ENCODE results near the gene SH3GL3. TPM values are rescaled to one million over a fixed set of nuclear protein-coding genes. Genes with fewer than 3 reads are reported as not detected.

The SH3GL3 gene
- polyA plus RNA-seq, 2 of the 4 experiments (the other 2 are of a cell fraction): 0.19 to 0.21 TPM

DNA sequence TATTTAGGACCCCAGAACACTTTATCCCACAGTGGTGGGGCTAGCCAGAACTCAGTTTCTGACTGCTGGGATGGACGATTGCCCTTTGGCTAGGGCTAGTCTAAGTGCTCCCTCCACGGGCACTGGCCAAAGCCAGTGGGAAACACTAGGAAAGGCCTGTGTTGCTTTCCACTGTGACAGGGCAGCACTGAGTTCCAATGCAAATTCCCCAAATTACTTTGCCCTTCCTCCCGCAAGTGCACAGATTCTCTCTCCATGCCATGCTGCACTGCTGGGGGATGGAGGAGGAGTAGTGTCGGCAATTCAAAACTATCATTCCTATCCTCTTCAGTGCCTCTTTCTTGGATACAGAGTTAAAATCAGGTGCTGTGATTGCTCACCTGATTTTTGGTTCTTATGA lies 100.0 kb downstream of the SH3GL3 start:
- FAIRE-seq (no peak), DNase-seq (ENCODE audit: low read depth in 1 of 2, low spot score in 1 of 2) (no peak), ATAC-seq (no peak)
- ChIA-PET CTCF (interaction anchor here (0.6 to 1.6 kb wide), 8 partner anchors 11 to 1561 kb away, joined by 3 to 7 read pairs (median 3); no protein-coding TSS in a partner anchor), POLR2A (no interaction called here)
- Histone ChIP-seq H3K4me1 (no peaks in the 10 kb centered on the region), H3K9me3 (no peaks in the 10 kb centered on the region), H3K4me3 (no peak overlapping the region), H3K4me2 (no peak overlapping the region), H3K27ac (no peak overlapping the region)
- TF ChIP-seq HOXB5 (CRISPR knock-in tag; IDR thresholded peaks at IDR 0.05) (no peak), NFE2L2 (conservative IDR thresholded peaks at IDR 0.05; ENCODE audit: low read length) (no peak), CHD2 (IDR thresholded peaks at IDR 0.05; ENCODE audit: low read length, partially characterized antibody) (no peak), SREBF2 (IDR thresholded peaks at IDR 0.05) (no peak), MYC (IDR thresholded peaks at IDR 0.05; ENCODE audit: borderline replicate concordance, low read length) (no peak), JUNB (IDR thresholded peaks at IDR 0.05) (no peak), POLR2AphosphoS2 (conservative IDR thresholded peaks at IDR 0.05; ENCODE audit: low read length) (no peak), TFCP2L1 (CRISPR knock-in tag; IDR thresholded peaks at IDR 0.05) (no peak), ZFP36 (IDR thresholded peaks at IDR 0.05; ENCODE audit: borderline replicate concordance, partially characterized antibody) (no peak), ZSCAN20 (CRISPR knock-in tag; IDR thresholded peaks at IDR 0.05) (no peak), KDM5A (IDR thresholded peaks at IDR 0.05) (no peak), RAD21 (conservative IDR thresholded peaks at IDR 0.05 in 1 of 2, IDR thresholded peaks at IDR 0.05 in 1 of 2) (no peak), USF2 (IDR thresholded peaks at IDR 0.05) (no peak), KDM1A (IDR thresholded peaks at IDR 0.05; ENCODE audit: low read depth) (no peak), FOXS1 (CRISPR knock-in tag; IDR thresholded peaks at IDR 0.05) (no peak)
- TF ChIP-seq, protein P1, sequence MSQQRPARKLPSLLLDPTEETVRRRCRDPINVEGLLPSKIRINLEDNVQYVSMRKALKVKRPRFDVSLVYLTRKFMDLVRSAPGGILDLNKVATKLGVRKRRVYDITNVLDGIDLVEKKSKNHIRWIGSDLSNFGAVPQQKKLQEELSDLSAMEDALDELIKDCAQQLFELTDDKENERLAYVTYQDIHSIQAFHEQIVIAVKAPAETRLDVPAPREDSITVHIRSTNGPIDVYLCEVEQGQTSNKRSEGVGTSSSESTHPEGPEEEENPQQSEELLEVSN (IDR thresholded peaks at IDR 0.05; ENCODE audit: borderline replicate concordance, low read depth): no peak
- TF ChIP-seq, protein P2, sequence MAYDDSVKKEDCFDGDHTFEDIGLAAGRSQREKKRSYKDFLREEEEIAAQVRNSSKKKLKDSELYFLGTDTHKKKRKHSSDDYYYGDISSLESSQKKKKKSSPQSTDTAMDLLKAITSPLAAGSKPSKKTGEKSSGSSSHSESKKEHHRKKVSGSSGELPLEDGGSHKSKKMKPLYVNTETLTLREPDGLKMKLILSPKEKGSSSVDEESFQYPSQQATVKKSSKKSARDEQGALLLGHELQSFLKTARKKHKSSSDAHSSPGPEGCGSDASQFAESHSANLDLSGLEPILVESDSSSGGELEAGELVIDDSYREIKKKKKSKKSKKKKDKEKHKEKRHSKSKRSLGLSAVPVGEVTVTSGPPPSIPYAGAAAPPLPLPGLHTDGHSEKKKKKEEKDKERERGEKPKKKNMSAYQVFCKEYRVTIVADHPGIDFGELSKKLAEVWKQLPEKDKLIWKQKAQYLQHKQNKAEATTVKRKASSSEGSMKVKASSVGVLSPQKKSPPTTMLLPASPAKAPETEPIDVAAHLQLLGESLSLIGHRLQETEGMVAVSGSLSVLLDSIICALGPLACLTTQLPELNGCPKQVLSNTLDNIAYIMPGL (CRISPR knock-in tag; IDR thresholded peaks at IDR 0.05; ENCODE audit: borderline replicate concordance): no peak
- TF ChIP-seq, protein P3, sequence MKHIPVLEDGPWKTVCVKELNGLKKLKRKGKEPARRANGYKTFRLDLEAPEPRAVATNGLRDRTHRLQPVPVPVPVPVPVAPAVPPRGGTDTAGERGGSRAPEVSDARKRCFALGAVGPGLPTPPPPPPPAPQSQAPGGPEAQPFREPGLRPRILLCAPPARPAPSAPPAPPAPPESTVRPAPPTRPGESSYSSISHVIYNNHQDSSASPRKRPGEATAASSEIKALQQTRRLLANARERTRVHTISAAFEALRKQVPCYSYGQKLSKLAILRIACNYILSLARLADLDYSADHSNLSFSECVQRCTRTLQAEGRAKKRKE (CRISPR knock-in tag; IDR thresholded peaks at IDR 0.05; ENCODE audit: low read depth): no peak
- 53% methylated on average over 4 of the region's 4 CpGs for WGBS (ENCODE audit: missing lambda C conversion rate)

DNA sequence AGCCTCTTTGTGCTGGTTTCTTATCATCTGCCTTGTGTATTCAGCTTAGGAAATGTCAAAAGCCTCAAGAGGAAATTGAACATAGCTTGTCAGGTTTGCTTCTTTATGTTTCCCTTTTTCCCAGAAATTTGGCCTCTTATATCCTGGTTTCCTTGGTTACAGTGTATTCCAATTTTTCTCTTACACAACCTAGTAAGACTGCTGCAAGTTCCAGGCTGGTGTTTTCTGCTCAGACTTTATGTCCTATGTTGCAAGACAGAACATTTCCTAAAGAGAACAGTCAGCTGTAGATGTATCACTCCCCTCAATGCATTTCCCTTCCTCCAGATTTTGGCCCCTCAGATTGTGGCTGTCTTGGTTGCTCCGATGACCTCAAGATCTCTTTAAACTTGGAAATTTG lies 102.5 kb downstream of the SH3GL3 start:
- no peak for FAIRE-seq
- ATAC-seq: no peak

More for the DNA sequence above, 102.5 kb downstream of the SH3GL3 start:
- CTCF ChIA-PET: interaction anchor here (2.4 kb wide), 1 partner anchor 301 kb away, joined by 10 read pairs; no protein-coding TSS in a partner anchor
- Histone ChIP-seq H3K4me2 (no peak overlapping the region), H3K27ac (no peak overlapping the region), H3K9me3 (no peaks in the 10 kb centered on the region), H3K4me3 (no peak overlapping the region), H3K4me1 (no peaks in the 10 kb centered on the region)
- POLR2A ChIA-PET: no interaction called here
- TF ChIP-seq, protein P4, sequence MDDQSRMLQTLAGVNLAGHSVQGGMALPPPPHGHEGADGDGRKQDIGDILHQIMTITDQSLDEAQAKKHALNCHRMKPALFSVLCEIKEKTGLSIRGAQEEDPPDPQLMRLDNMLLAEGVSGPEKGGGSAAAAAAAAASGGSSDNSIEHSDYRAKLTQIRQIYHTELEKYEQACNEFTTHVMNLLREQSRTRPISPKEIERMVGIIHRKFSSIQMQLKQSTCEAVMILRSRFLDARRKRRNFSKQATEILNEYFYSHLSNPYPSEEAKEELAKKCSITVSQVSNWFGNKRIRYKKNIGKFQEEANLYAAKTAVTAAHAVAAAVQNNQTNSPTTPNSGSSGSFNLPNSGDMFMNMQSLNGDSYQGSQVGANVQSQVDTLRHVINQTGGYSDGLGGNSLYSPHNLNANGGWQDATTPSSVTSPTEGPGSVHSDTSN (IDR thresholded peaks at IDR 0.05): no peak
- TF ChIP-seq, protein P5, sequence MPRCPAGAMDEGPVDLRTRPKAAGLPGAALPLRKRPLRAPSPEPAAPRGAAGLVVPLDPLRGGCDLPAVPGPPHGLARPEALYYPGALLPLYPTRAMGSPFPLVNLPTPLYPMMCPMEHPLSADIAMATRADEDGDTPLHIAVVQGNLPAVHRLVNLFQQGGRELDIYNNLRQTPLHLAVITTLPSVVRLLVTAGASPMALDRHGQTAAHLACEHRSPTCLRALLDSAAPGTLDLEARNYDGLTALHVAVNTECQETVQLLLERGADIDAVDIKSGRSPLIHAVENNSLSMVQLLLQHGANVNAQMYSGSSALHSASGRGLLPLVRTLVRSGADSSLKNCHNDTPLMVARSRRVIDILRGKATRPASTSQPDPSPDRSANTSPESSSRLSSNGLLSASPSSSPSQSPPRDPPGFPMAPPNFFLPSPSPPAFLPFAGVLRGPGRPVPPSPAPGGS (IDR thresholded peaks at IDR 0.05): no peak
- TF ChIP-seq MAFK (IDR thresholded peaks at IDR 0.05; ENCODE audit: partially characterized antibody): no peak
- no peak for TF ChIP-seq JUNB (IDR thresholded peaks at IDR 0.05)
- 80% methylated on average over 1 of the region's 1 CpG for WGBS (ENCODE audit: missing lambda C conversion rate)
- no peak for DNase-seq (ENCODE audit: low read depth in 1 of 2, low spot score in 1 of 2)
